Epithelial cell of prostate (primary cell): ENCODE results near the gene ATP11B.
"Not testable (repeated sequence)": the region's sequence is repeated elsewhere in the genome, so short reads cannot be mapped to it uniquely, and the experiment has no call there.

Experiments
- DNase-seq: peaks from one replicate; pipeline ENCODE4 v3.0.0-alpha.2; 2011; ENCODE audit warnings: low read depth, low spot score
- H3K27ac ChIP-seq: fragments of 450-650 bp; 2 replicates; pipeline ENCODE4 v1.5.1; 2017; ENCODE audit warnings: mild to moderate bottlenecking

The ATP11B gene

DNA sequence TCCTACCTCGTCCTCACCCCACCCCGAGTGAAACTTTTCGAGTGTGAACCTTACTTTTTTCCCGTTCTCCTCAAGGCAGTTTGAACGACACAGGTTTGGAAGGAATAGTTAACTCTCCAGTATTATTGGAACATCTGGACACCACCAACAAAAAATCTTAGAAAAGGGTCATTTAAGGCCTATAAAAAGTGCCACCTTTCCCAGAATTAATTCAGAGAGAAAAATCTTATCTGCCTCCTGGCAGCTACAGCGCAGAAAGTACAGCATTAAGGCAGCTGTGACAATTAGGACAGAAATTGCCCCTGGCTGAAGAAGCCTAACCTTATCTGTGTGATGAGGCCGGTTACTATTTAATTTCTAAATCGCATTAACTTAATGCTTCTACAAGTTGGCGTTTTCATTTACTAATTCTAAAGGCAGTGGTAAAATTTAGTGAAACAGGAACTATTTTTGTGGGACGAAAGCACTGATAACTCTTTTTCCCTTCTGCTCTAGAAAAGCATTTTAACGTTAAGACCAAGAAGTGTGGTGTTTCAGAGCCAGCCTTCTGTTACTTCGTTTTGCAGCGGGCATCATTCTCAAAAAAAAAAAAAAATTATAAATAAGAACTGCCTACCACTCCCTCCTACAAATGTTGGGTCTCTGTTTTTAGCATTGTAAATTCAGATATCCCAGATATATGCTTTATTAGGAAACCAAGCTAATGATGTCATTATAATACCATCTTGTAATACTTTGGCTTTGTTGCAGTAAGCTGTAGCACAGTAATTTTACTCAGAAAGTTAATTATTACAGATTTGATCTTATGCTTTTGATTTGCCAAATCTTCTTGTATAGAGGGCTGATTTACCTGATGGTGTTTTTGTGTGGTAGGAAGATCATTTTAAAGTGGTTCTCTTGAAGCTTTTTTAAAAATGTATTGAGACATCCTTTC lies 1.4 kb downstream of the ATP11B start:
- no peak for DNase-seq
- H3K27ac ChIP-seq, result peak overlapping the region; percentile 80

DNA sequence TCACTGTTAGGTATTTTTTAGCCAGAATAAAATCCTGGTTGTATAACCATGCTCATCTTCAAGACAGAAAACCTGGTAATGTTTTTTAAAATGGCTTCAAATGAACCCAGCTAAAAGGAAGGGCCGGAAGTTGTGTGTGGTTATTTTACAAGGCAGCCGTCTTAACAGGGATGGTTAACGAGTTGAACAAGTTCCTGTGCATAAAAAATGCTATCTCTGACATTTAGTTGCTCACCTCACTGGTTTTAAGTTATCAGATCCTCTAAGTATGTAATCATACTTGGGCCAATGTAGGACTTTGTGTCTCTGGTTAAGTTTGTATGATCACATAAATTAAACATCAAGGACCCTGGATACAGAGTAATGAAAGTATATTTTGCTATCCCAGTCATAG lies 2.1 kb downstream of the ATP11B start:
- H3K27ac ChIP-seq, result peak overlapping the region; percentile 80
- peak; percentile 48 for DNase-seq

DNA sequence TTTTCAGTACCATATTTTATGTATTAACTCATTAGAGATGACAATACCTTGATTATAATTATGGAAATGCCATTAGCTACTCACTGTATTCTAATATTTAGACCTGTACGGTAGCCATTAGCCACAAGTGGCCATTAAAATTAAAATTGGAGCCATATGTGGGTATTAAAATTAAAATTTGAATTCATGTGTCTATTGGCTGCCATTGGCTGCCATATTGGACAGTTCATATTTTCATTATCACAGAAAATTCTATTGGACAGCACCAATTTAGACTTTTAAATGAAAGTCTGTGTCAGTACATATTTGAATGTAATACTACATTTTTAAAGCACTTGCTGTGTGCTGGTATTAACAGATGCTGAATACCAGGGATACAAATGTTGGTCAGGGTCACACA lies 3.0 kb downstream of the ATP11B start:
- DNase-seq, result no peak
- H3K27ac ChIP-seq, result no peak overlapping the region

- DNase-seq, result no peak
- no peak overlapping the region for H3K27ac ChIP-seq
Measured at GRCh38 chr3:182797876-182798275, 4.6 kb downstream of the ATP11B start.

DNA sequence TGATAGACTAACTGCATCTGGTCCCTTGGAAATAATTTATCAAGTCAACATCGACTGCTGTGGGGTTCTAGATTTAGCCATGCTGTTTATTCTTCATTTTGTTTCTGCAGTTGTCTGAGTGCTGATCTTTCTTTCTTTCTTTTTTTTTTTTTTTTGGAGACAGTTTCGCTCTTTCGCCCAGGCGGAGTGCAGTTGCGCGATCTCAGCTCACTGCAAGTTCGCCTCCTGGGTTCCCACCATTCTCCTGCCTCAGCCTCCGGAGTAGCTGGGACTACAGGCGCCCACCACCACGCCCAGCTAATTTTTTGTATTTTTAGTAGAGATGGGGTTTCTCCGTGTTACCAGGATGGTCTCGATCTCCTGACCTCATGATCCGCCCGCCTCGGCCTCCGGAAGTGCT lies 5.8 kb downstream of the ATP11B start:
- H3K27ac ChIP-seq, DNase-seq: not testable (repeated sequence)

GRCh38 chr3:182800508-182800907 lies 7.2 kb downstream of the ATP11B start:
- no peak overlapping the region for H3K27ac ChIP-seq
- no peak for DNase-seq

DNA sequence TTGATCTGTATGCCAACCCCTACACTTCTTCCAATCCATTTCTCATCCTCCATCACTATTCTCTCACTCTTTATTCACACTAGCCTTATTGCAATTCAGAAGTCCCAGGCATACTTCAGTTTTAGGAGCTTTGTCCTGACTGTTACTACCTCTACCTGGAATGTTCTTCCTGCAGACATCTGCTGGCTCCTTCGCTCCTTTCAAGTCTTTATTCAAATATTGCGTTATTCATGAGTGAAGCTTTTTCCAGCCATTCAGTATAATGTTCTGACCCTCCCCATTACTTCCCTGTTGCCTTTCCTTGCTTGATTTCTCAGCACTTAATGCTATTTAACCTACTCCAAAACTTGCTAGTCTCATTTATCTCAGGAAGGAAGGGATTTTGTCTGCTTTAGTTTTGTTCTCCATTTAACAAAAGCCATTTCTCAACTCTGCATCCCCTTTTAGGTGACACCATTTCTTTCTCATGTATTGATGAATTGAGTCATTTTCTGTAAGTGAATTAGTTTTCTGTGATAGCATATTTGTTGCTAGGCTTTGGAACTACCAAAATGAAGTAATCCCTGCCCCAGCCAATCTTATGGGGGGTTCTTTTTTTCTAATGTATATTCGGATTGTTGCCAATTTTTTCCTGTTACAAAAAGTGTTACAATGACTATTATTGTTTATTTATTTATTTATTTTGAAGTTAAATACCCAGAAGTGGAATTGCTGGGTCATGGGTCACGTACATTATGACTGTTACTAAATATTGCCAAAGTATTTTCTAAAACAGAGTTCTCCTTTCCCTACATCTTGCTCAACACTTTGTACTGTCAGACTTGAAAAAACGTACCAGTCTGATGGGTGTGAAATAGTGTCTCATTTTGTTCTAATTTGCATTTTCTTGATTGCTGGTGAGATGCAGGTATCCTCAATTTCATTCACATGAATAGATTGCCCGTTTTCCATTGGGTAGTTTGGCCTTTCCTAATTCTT lies 9.4 kb downstream of the ATP11B start:
- DNase-seq, result peak; percentile 22
- peak overlapping the region; percentile 74 for H3K27ac ChIP-seq

- H3K27ac ChIP-seq, result peak overlapping the region; percentile 74
- no peak for DNase-seq
Measured at GRCh38 chr3:182803596-182803995, 10.3 kb downstream of the ATP11B start.

GRCh38 chr3:182807061-182807460 lies 13.8 kb downstream of the ATP11B start:
- no peak for DNase-seq
- no peak overlapping the region for H3K27ac ChIP-seq

DNA sequence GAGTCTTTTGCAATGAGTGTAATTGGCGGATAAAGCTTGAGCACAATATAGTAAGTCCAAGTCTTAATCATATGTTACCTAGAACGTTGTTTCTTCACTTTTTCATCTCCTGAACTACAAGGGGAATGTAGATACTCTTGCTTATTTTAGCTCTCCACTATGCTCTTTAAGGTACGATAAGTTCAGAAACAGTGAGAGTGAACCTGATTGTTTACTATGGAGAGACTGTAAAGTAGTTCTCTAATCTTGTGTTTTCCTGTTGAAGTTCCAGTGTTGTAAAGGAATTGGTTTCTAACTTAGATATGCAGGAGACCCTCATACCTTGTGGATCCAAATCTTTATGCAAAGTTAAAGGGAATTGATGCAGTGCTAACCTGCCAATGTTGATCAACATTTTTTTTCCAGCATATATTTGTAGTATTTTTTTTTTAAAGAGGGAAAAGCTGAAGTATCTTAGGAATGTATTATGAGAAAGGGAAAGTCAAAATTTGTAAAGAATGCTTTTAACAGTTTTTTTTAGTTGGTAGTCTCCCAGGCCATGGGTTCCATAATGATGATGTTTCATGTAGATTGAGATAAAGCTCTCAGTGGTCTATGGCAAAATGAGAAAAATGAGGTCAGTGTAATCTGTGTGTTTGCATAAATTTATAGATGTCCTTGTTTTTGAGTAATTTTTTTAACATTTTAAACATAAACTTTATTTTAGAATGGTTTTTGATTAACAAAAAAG lies 14.9 kb downstream of the ATP11B start:
- no peak overlapping the region for H3K27ac ChIP-seq

DNA sequence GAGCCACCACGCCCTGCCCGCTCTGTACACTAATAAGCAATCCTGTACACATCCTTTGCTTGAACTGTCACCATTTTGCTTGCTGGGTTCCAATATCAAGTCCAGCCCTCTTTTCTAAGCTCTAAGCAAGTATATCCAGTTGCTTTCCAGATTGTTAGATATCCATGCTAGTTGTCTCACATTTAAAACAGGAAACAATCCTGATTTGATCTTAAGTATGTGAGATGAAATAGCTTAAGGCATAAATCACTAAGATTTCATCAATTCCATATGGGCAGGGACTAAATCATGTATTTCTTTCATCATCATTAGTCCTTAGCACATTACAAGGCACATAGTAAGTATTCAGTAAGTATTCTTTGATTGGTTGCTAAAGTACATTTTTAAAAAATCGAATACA lies 16.2 kb downstream of the ATP11B start:
- no peak for DNase-seq
- H3K27ac ChIP-seq, result no peak overlapping the region

More for the DNA sequence above, 14.9 kb downstream of the ATP11B start:
- no peak for DNase-seq

- H3K27ac ChIP-seq, result no peak overlapping the region
- DNase-seq, result no peak
Measured at GRCh38 chr3:182810574-182811268, 17.4 kb downstream of the ATP11B start.

- no peak for DNase-seq
- no peak overlapping the region for H3K27ac ChIP-seq
Measured at GRCh38 chr3:182811269-182811596, 17.9 kb downstream of the ATP11B start.

GRCh38 chr3:182812123-182812522 lies 18.8 kb downstream of the ATP11B start:
- no peak for DNase-seq
- H3K27ac ChIP-seq, result no peak overlapping the region

DNA sequence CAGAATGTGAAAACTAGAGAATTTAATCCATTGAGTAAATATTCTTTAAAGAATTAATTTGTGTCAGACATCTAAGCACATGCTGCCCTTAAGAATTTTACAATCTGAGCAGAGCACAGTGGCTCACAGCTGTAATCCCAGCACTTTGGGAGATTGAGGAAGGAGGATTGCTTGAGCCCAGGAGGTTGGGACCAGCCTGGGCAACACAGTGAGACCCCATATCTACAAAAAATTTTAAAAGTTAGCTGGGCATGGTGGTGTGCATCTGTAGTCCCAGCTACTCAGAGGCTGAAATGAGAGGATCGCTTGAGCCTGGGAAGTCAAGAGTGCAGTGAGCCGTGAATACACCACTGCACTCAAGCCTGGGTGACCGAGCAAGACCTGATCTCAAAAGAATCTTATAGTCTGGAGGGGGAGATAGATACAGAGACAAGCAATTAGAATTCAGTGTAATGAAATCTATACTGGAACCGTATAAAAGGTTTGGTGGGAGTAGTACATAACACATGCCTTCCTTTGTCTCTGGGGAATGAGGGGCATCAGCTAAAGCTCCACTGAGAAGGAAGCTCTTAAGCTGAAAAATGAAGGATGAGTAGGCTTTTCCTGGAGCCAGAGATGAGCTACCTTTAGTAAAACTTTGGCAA lies 21.2 kb downstream of the ATP11B start:
- no peak for DNase-seq
- H3K27ac ChIP-seq, result no peak overlapping the region

- DNase-seq, result no peak
- no peak overlapping the region for H3K27ac ChIP-seq
Measured at GRCh38 chr3:182816181-182816580, 22.9 kb downstream of the ATP11B start.

- no peak overlapping the region for H3K27ac ChIP-seq
- no peak for DNase-seq
Measured at GRCh38 chr3:182818296-182818978, 25.1 kb downstream of the ATP11B start.

DNA sequence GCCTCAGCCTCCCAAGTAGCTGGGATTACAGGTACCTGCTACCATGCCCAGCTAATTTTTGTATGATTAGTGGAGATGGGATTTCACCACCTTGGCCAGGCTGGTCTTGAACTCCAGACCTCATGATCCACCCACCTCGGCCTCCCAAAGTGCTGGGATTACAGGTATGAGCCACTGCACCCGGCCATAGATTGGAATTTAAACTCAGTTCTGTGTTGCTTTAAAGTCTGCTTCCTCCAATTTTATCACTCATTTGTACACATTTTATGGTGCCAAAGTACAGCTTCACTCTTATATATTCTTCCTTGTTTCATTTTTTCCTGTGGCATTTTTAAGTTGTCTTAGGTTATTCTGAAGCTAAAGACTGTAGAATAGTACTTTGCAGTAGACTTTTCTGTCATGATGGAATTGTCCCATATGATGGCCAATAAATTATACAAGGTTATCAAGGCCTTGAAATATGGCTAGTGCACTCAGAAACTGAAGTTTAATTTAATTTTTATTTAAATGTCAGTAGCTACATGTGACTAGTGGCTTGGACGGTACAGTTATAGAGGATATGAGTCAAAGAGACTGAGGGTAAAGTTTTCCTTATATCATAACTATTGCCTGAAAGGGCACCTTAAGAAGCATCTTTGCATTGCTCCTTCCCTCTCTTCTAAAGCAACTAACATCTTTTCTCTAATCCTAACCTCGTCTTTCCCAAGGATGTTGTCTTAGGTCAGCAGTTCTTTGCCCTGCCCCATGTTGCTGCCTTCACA lies 28.1 kb downstream of the ATP11B start:
- H3K27ac ChIP-seq, result no peak overlapping the region
- DNase-seq, result no peak
